H9 (cell line): Measurements from ENCODE around the gene LAMA3. TPM values are rescaled to one million over a fixed set of nuclear protein-coding genes. Genes with fewer than 3 reads are reported as not detected.

Source experiments
- DNase-seq: peaks from one replicate; pipeline ENCODE4 v3.0.0-alpha.2; 2017
- H2AFZ ChIP-seq: one replicate; pipeline ENCODE4 v1.6.1; 2013; ENCODE audit warnings: mild to moderate bottlenecking, low read length, control low read depth, moderate library complexity
- H2AK5ac ChIP-seq: 2 replicates; pipeline ENCODE4 v1.6.1; 2013; ENCODE audit warnings: low read length, control low read depth, mixed read lengths; ENCODE audit not compliant: insufficient read length
- H2BK120ac ChIP-seq: one replicate; pipeline ENCODE4 v1.6.1; 2013; ENCODE audit warnings: low read depth, mild to moderate bottlenecking, low read length, control low read depth, inconsistent platforms; ENCODE audit not compliant: poor library complexity, severe bottlenecking
- H2BK12ac ChIP-seq: 2 replicates; pipeline ENCODE4 v1.6.1; 2013; ENCODE audit warnings: low read length, control low read depth, mixed read lengths, low read depth; ENCODE audit not compliant: insufficient read length
- H2BK15ac ChIP-seq: 2 replicates; pipeline ENCODE4 v1.6.1; 2013; ENCODE audit warnings: low read depth, low read length, control low read depth
- H2BK20ac ChIP-seq: one replicate; pipeline ENCODE4 v1.6.1; 2013; ENCODE audit warnings: low read depth, mild to moderate bottlenecking, low read length, control low read depth, inconsistent platforms; ENCODE audit not compliant: poor library complexity, severe bottlenecking
- H2BK5ac ChIP-seq: 2 replicates; pipeline ENCODE4 v1.6.1; 2013; ENCODE audit warnings: low read length, control low read depth, mixed read lengths; ENCODE audit not compliant: insufficient read length
- H3K14ac ChIP-seq: 2 replicates; pipeline ENCODE4 v1.6.1; 2013; ENCODE audit warnings: low read length, control low read depth; ENCODE audit not compliant: insufficient read depth
- H3K18ac ChIP-seq: 2 replicates; pipeline ENCODE4 v1.6.1; 2013; ENCODE audit warnings: low read depth, mild to moderate bottlenecking, mixed read lengths, low read length, control low read depth; ENCODE audit not compliant: insufficient read length
- H3K23ac ChIP-seq: 2 replicates; pipeline ENCODE4 v1.6.1; 2013; ENCODE audit warnings: low read length, control low read depth, mixed read lengths, low read depth; ENCODE audit not compliant: insufficient read length
- H3K23me2 ChIP-seq: 2 replicates; pipeline ENCODE4 v1.6.1; 2013; ENCODE audit warnings: low read depth, mild to moderate bottlenecking, mixed read lengths, low read length, control low read depth; ENCODE audit not compliant: insufficient read length, poor library complexity, severe bottlenecking
- H3K27ac ChIP-seq: 2 replicates; pipeline ENCODE4 v1.5.1; 2013; ENCODE audit warnings: low read length, control low read depth, mixed read lengths, low read depth; ENCODE audit not compliant: insufficient read length
- H3K27me3 ChIP-seq: 2 replicates; pipeline ENCODE4 v1.6.1; 2013; ENCODE audit warnings: low read length, control low read depth, inconsistent platforms; ENCODE audit not compliant: insufficient read depth
- H3K4ac ChIP-seq: 2 replicates; pipeline ENCODE4 v1.6.1; 2013; ENCODE audit warnings: low read depth, mild to moderate bottlenecking, control low read depth, inconsistent platforms, low read length, moderate library complexity
- H3K4me1 ChIP-seq: 2 replicates; pipeline ENCODE4 v1.6.1; 2013; ENCODE audit warnings: low read length, control low read depth, inconsistent platforms; ENCODE audit not compliant: insufficient read depth
- H3K4me2 ChIP-seq: 2 replicates; pipeline ENCODE4 v1.6.1; 2013; ENCODE audit warnings: low read length, control low read depth, mixed read lengths; ENCODE audit not compliant: insufficient read length, insufficient read depth
- H3K56ac ChIP-seq: 2 replicates; pipeline ENCODE4 v1.6.1; 2013; ENCODE audit warnings: low read depth, mild to moderate bottlenecking, mixed read lengths, low read length, control low read depth; ENCODE audit not compliant: insufficient read length
- H3K79me1 ChIP-seq: 2 replicates; pipeline ENCODE4 v1.6.1; 2013; ENCODE audit warnings: low read depth, mild to moderate bottlenecking, moderate library complexity, low read length, control low read depth, inconsistent platforms; ENCODE audit not compliant: insufficient read depth, poor library complexity, severe bottlenecking
- H3K79me2 ChIP-seq: 2 replicates; pipeline ENCODE4 v1.6.1; 2013; ENCODE audit warnings: low read length, control low read depth, inconsistent platforms; ENCODE audit not compliant: insufficient read depth
- H3K9ac ChIP-seq: 2 replicates; pipeline ENCODE4 v1.6.1; 2013; ENCODE audit warnings: low read length, control low read depth, mixed read lengths; ENCODE audit not compliant: insufficient read length; ENCODE audit errors: extremely low read depth
- H3K9me3 ChIP-seq: one replicate; pipeline ENCODE4 v1.6.1; 2013; ENCODE audit warnings: low read depth, low read length, inconsistent platforms; ENCODE audit not compliant: control insufficient read depth
- H3T11ph ChIP-seq: one replicate; pipeline ENCODE4 v1.6.1; 2013; ENCODE audit warnings: mild to moderate bottlenecking, low read length, control low read depth, inconsistent platforms
- H4K20me1 ChIP-seq: one replicate; pipeline ENCODE4 v1.6.1; 2013; ENCODE audit not compliant: control insufficient read depth, insufficient read length, insufficient read depth
- H4K5ac ChIP-seq: 2 replicates; pipeline ENCODE4 v1.6.1; 2013; ENCODE audit warnings: low read depth, mild to moderate bottlenecking, mixed read lengths, low read length, control low read depth; ENCODE audit not compliant: insufficient read length
- H4K8ac ChIP-seq: replicated peaks from 2 replicates; pipeline ENCODE4 v1.6.1; 2013; ENCODE audit warnings: low read length, control low read depth, mixed read lengths, low read depth; ENCODE audit not compliant: insufficient read length
- H4K91ac ChIP-seq: 2 replicates; pipeline ENCODE4 v1.6.1; 2013; ENCODE audit warnings: low read depth, mild to moderate bottlenecking, moderate library complexity, mixed read lengths, low read length, control low read depth; ENCODE audit not compliant: insufficient read length
- H3K27ac Mint-ChIP-seq, 3 experiments: 2 replicates in 2 of 3; 3 replicates in 1 of 3; pipeline ENCODE4 v1.8.0; 2020 to 2021; ENCODE audit warnings: mixed read lengths in 3 of 3, mild to moderate bottlenecking in 1 of 3, moderate library complexity in 1 of 3
- H3K27me3 Mint-ChIP-seq: 2 replicates; pipeline ENCODE4 v1.8.0; 2021; ENCODE audit warnings: low read depth, mild to moderate bottlenecking, moderate library complexity, mixed read lengths
- H3K36me3 Mint-ChIP-seq, 3 experiments: 2 replicates in 2 of 3; 3 replicates in 1 of 3; pipeline ENCODE4 v1.8.0; 2020 to 2021; ENCODE audit warnings: low read depth in 3 of 3, mixed read lengths in 3 of 3; ENCODE audit not compliant: insufficient read depth in 1 of 3
- H3K4me1 Mint-ChIP-seq, 2 experiments: 2 replicates each; pipeline ENCODE4 v1.8.0; 2020; ENCODE audit warnings: mixed read lengths in 2 of 2
- H3K4me3 Mint-ChIP-seq, 2 experiments: 2 replicates in 1 of 2; 3 replicates in 1 of 2; pipeline ENCODE4 v1.8.0; 2020 to 2021; ENCODE audit warnings: mild to moderate bottlenecking in 2 of 2, mixed read lengths in 2 of 2, moderate library complexity in 1 of 2
- H3K9me3 Mint-ChIP-seq, 2 experiments: 2 replicates in 1 of 2; 3 replicates in 1 of 2; pipeline ENCODE4 v1.8.0; 2020; ENCODE audit warnings: mild to moderate bottlenecking in 2 of 2, mixed read lengths in 2 of 2, moderate library complexity in 1 of 2
- CTCF ChIP-seq: fragments of 200-600 bp; sonication (generic); conservative IDR thresholded peaks from 3 replicates; pipeline ENCODE4 v1.8.0; 2021; ENCODE audit warnings: antibody characterized with exemption, mild to moderate bottlenecking
- WGBS: extraction: QIAGEN DNeasy Blood & Tissue Kit; methylation state at CpG from one replicate; pipeline ENCODE4 v1.1.7; 2013; ENCODE audit warnings: missing lambda C conversion rate, low lambda C conversion rate, mixed read lengths; ENCODE audit not compliant: insufficient read length; ENCODE audit errors: extremely low coverage; 5-methylcytosine and 5-hydroxymethylcytosine counted together
- total RNA-seq: library from RNA; stranded (reverse); gene quantifications from 2 replicates; pipeline ENCODE4 v1.2.1, GENCODE V29; 2021

The LAMA3 gene
- total RNA-seq, 1 experiment from 2014 or later = 0.33 TPM

GRCh38 chr18:23812546-23813440 is 123.5 kb downstream of the LAMA3 start:
- no peaks in the 10 kb centered on the region for H3K23me2 ChIP-seq
- no peaks in the 10 kb centered on the region for H3K9me3 ChIP-seq
- H2BK12ac ChIP-seq = no peak overlapping the region
- H4K8ac ChIP-seq = no peak overlapping the region
- peaks cover 3% of the 10 kb centered on the region; the same call in 1 of the 2 replicates for H3K4me1 ChIP-seq
- no CpG with 5 or more reads among the region's 4 CpGs for WGBS
- TF ChIP-seq CTCF = peak; percentile 68
- no peak overlapping the region for H3K4ac ChIP-seq
- no peaks in the 10 kb centered on the region; a peak in 1 of 7 replicates for H3K36me3 Mint-ChIP-seq
- no peak overlapping the region for H2BK20ac ChIP-seq
- H3K4me3 Mint-ChIP-seq = no peak overlapping the region
- H2AK5ac ChIP-seq = no peak overlapping the region
- no peak overlapping the region for H3T11ph ChIP-seq
- no peak overlapping the region for H2BK15ac ChIP-seq
- H2BK5ac ChIP-seq = no peak overlapping the region
- H3K79me1 ChIP-seq = no peaks in the 10 kb centered on the region
- H4K91ac ChIP-seq = no peak overlapping the region
- H3K79me2 ChIP-seq = no peaks in the 10 kb centered on the region
- H3K4me1 Mint-ChIP-seq = peaks cover 32 to 33% of the 10 kb centered on the region in 2 experiments
- no peak overlapping the region for H3K27ac Mint-ChIP-seq
- no peak overlapping the region for H2BK120ac ChIP-seq
- no peaks in the 10 kb centered on the region; a peak in 1 of 5 replicates for H3K9me3 Mint-ChIP-seq
- no peak overlapping the region for H2AFZ ChIP-seq
- H4K20me1 ChIP-seq = no peaks in the 10 kb centered on the region
- H3K4me2 ChIP-seq = no peak overlapping the region
- H4K5ac ChIP-seq = no peak overlapping the region
- H3K18ac ChIP-seq = no peak overlapping the region
- H3K23ac ChIP-seq = no peak overlapping the region
- no peak overlapping the region for H3K14ac ChIP-seq
- H3K9ac ChIP-seq = no peak overlapping the region
- no peak overlapping the region for H3K56ac ChIP-seq
- H3K27ac ChIP-seq = no peak overlapping the region
- no peaks in the 10 kb centered on the region for H3K27me3 ChIP-seq
- DNase-seq = no peak
- peaks cover 5% of the 10 kb centered on the region; the same call in 1 of the 2 replicates for H3K27me3 Mint-ChIP-seq
